Measurements from ENCODE around the gene FLVCR2.

- TF ChIP-seq, protein P1, sequence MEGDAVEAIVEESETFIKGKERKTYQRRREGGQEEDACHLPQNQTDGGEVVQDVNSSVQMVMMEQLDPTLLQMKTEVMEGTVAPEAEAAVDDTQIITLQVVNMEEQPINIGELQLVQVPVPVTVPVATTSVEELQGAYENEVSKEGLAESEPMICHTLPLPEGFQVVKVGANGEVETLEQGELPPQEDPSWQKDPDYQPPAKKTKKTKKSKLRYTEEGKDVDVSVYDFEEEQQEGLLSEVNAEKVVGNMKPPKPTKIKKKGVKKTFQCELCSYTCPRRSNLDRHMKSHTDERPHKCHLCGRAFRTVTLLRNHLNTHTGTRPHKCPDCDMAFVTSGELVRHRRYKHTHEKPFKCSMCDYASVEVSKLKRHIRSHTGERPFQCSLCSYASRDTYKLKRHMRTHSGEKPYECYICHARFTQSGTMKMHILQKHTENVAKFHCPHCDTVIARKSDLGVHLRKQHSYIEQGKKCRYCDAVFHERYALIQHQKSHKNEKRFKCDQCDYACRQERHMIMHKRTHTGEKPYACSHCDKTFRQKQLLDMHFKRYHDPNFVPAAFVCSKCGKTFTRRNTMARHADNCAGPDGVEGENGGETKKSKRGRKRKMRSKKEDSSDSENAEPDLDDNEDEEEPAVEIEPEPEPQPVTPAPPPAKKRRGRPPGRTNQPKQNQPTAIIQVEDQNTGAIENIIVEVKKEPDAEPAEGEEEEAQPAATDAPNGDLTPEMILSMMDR (conservative IDR thresholded peaks at IDR 0.05 in 1 of 2, IDR thresholded peaks at IDR 0.05 in 1 of 2; ENCODE audit: extremely low read depth in 1 of 2, insufficient read depth in 1 of 2, low read depth in 1 of 2, low read length in 2 of 2): no peak
- TF ChIP-seq EZH2 (IDR thresholded peaks at IDR 0.05; ENCODE audit: borderline replicate concordance, low read length): no peak
Measured at GRCh38 chr14:75553157-75553556, 25.3 kb upstream of the FLVCR2 start.

Data from mammary epithelial cell (primary cell).